ENCODE data around the gene SLC13A3.

Gene SLC13A3

DNA sequence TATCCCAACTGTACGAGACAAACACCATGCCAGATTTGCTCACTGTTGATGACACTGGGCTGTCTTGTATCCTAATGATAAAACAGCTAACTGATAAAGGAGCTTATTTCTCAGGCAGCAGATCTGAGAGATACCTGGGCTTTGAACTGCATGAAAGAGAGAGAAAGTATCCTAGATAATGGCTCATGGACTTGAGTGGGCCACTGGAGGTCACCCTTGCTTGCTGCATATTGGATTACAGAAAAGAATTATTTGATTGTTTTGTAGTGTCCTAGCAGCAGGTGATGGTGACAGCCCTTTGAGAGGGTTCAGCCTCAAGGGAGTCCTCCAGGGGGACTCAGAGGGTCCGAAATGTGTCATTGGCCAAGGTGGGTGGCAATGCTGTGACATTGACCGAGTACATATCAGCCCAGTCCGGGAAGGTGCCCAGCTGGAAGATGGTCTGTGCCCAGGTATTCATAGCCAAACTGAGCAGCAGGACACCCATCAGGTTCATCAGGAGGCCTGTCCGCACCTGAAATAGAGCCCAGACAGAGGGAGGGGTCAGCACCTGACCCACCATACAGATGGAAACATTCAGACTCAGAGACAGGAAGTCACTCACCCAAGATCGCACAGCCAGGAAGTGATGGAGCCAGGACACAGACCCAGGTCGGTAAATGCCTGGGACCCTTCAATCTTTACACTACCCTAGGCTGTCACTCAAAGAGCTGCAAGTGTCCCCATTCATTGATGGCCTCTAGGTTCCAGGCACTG is 91.4 kb downstream of the SLC13A3 start:
- Histone ChIP-seq H3K27ac (ENCODE audit: low read length) (no peak overlapping the region), H3K36me3 (ENCODE audit: control insufficient read depth in 1 of 2, insufficient read depth in 2 of 2, low read length in 2 of 2) (no peaks in the 10 kb centered on the region), H3K9me3 (ENCODE audit: control insufficient read depth in 1 of 2, low read length in 2 of 2) (no peaks in the 10 kb centered on the region), H3K27me3 (ENCODE audit: low read depth, low read length) (no peaks in the 10 kb centered on the region), H3K4me1 (ENCODE audit: control insufficient read depth in 1 of 2, insufficient read depth in 2 of 2, low read length in 2 of 2) (peaks cover 0 to 5% of the 10 kb centered on the region in 2 donors), H3K4me3 (ENCODE audit: low read depth in 1 of 2, low read length in 2 of 2) (no peak overlapping the region)

- Histone ChIP-seq H3K9me3 (ENCODE audit: control insufficient read depth in 1 of 2, low read length in 2 of 2) (no peaks in the 10 kb centered on the region), H3K36me3 (ENCODE audit: control insufficient read depth in 1 of 2, insufficient read depth in 2 of 2, low read length in 2 of 2) (no peaks in the 10 kb centered on the region), H3K4me1 (ENCODE audit: control insufficient read depth in 1 of 2, insufficient read depth in 2 of 2, low read length in 2 of 2) (peaks cover 0 to 5% of the 10 kb centered on the region in 2 donors), H3K4me3 (ENCODE audit: low read depth in 1 of 2, low read length in 2 of 2) (no peak overlapping the region), H3K27me3 (ENCODE audit: low read depth, low read length) (no peaks in the 10 kb centered on the region), H3K27ac (ENCODE audit: low read length) (no peak overlapping the region)
Observed at GRCh38 chr20:46559001-46559400, 92.3 kb downstream of the SLC13A3 start.

- Histone ChIP-seq H3K4me1 (ENCODE audit: control insufficient read depth in 1 of 2, insufficient read depth in 2 of 2, low read length in 2 of 2) (peaks cover 0 to 5% of the 10 kb centered on the region in 2 donors), H3K27me3 (ENCODE audit: low read depth, low read length) (no peaks in the 10 kb centered on the region), H3K9me3 (ENCODE audit: control insufficient read depth in 1 of 2, low read length in 2 of 2) (no peaks in the 10 kb centered on the region), H3K27ac (ENCODE audit: low read length) (no peak overlapping the region), H3K4me3 (ENCODE audit: low read depth in 1 of 2, low read length in 2 of 2) (no peak overlapping the region), H3K36me3 (ENCODE audit: control insufficient read depth in 1 of 2, insufficient read depth in 2 of 2, low read length in 2 of 2) (no peaks in the 10 kb centered on the region)
Observed at GRCh38 chr20:46558511-46558959, 92.7 kb downstream of the SLC13A3 start.

GRCh38 chr20:46557231-46557956 is 93.9 kb downstream of the SLC13A3 start:
- Histone ChIP-seq H3K4me3 (ENCODE audit: low read depth in 1 of 2, low read length in 2 of 2) (no peak overlapping the region), H3K36me3 (ENCODE audit: control insufficient read depth in 1 of 2, insufficient read depth in 2 of 2, low read length in 2 of 2) (no peaks in the 10 kb centered on the region), H3K27me3 (ENCODE audit: low read depth, low read length) (no peaks in the 10 kb centered on the region), H3K9me3 (ENCODE audit: control insufficient read depth in 1 of 2, low read length in 2 of 2) (no peaks in the 10 kb centered on the region), H3K27ac (ENCODE audit: low read length) (no peak overlapping the region), H3K4me1 (ENCODE audit: control insufficient read depth in 1 of 2, insufficient read depth in 2 of 2, low read length in 2 of 2) (peaks cover 0 to 5% of the 10 kb centered on the region in 2 donors)

GRCh38 chr20:46555370-46555956 is 95.8 kb downstream of the SLC13A3 start:
- H3K27me3 ChIP-seq (ENCODE audit: low read depth, low read length), result no peaks in the 10 kb centered on the region
- H3K27ac ChIP-seq (ENCODE audit: low read length), result no peak overlapping the region
- no peaks in the 10 kb centered on the region for H3K9me3 ChIP-seq (ENCODE audit: control insufficient read depth in 1 of 2, low read length in 2 of 2)
- no peaks in the 10 kb centered on the region for H3K36me3 ChIP-seq (ENCODE audit: control insufficient read depth in 1 of 2, insufficient read depth in 2 of 2, low read length in 2 of 2)
- H3K4me3 ChIP-seq (ENCODE audit: low read depth in 1 of 2, low read length in 2 of 2), result no peak overlapping the region
- no peaks in the 10 kb centered on the region for H3K4me1 ChIP-seq (ENCODE audit: control insufficient read depth in 1 of 2, insufficient read depth in 2 of 2, low read length in 2 of 2)

DNA sequence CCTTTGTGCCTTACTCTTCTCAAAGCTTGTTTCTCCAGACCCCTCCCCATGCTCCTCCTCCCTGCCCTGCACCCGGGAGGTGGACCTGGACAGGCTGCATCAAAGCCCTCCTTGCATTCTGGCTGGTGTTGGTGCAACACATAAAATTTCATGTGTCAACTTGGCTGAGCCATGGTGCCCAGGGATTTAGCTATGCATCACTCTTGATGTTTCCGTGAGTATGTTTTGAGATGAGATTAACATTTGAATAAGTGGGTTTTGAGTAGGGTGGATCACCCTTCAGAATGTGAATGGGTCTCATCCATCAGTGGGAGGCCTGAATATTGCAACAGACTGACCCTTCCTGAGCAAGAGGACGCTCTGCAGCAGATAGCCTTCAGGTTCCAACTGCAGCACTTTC is 96.4 kb downstream of the SLC13A3 start:
- Histone ChIP-seq H3K27ac (ENCODE audit: low read length) (no peak overlapping the region), H3K4me1 (ENCODE audit: control insufficient read depth in 1 of 2, insufficient read depth in 2 of 2, low read length in 2 of 2) (no peaks in the 10 kb centered on the region), H3K9me3 (ENCODE audit: control insufficient read depth in 1 of 2, low read length in 2 of 2) (no peaks in the 10 kb centered on the region)

GRCh38 chr20:46553926-46554325 is 97.3 kb downstream of the SLC13A3 start:
- Histone ChIP-seq H3K9me3 (ENCODE audit: control insufficient read depth in 1 of 2, low read length in 2 of 2) (no peaks in the 10 kb centered on the region), H3K27me3 (ENCODE audit: low read depth, low read length) (no peaks in the 10 kb centered on the region), H3K36me3 (ENCODE audit: control insufficient read depth in 1 of 2, insufficient read depth in 2 of 2, low read length in 2 of 2) (no peaks in the 10 kb centered on the region), H3K27ac (ENCODE audit: low read length) (no peak overlapping the region), H3K4me1 (ENCODE audit: control insufficient read depth in 1 of 2, insufficient read depth in 2 of 2, low read length in 2 of 2) (no peaks in the 10 kb centered on the region), H3K4me3 (ENCODE audit: low read depth in 1 of 2, low read length in 2 of 2) (no peak overlapping the region)

More for the DNA sequence above, 96.4 kb downstream of the SLC13A3 start:
- Histone ChIP-seq H3K4me3 (ENCODE audit: low read depth in 1 of 2, low read length in 2 of 2) (no peak overlapping the region), H3K27me3 (ENCODE audit: low read depth, low read length) (no peaks in the 10 kb centered on the region), H3K36me3 (ENCODE audit: control insufficient read depth in 1 of 2, insufficient read depth in 2 of 2, low read length in 2 of 2) (no peaks in the 10 kb centered on the region)

- no peaks in the 10 kb centered on the region for H3K27me3 ChIP-seq (ENCODE audit: low read depth, low read length)
- H3K4me1 ChIP-seq (ENCODE audit: control insufficient read depth in 1 of 2, insufficient read depth in 2 of 2, low read length in 2 of 2), result no peaks in the 10 kb centered on the region
- H3K4me3 ChIP-seq (ENCODE audit: low read depth in 1 of 2, low read length in 2 of 2), result no peak overlapping the region
- no peaks in the 10 kb centered on the region for H3K36me3 ChIP-seq (ENCODE audit: control insufficient read depth in 1 of 2, insufficient read depth in 2 of 2, low read length in 2 of 2)
- H3K9me3 ChIP-seq (ENCODE audit: control insufficient read depth in 1 of 2, low read length in 2 of 2), result no peaks in the 10 kb centered on the region
- H3K27ac ChIP-seq (ENCODE audit: low read length), result no peak overlapping the region
Observed at GRCh38 chr20:46552460-46553420, 98.5 kb downstream of the SLC13A3 start.

DNA sequence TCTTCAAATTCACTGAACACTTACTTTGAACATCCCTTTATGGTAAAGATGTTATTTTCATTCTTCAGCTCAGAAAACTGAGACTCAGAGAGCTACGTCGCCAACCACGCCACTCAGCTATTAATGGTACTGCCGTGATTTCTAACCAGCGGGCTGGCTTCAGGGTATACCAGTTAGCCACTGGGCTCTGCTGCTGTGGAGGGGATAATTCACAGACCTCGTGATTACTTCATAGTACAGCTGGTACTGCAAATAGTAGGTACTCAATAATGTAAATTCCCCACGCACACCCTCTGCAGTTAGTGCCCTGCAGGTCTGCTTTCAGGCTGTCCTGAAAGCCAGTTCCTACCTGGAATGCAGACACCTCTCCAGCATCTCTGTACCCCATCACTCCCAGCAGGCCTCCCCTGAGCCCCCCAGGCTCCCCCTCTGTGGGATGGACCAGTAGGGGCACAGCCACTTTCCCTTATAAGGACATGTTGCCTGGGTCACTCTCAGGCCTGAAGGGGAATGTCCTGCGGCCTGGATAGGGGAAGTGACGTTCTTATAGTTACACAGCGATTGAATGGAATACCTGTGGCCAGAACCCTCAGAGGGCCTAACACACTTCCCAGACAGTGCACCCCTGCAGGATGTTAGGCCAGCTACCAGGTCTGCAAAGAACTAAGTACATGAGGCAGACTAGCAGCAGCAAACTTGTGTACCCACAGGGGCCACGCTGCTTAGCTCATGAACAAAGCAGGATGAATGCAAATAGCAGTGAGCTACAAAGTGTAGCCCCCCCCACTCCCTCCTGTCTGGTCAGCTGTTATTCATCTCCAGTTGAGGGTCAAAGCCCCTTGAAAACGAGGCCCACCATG is 99.5 kb downstream of the SLC13A3 start:
- Histone ChIP-seq H3K27me3 (ENCODE audit: low read depth, low read length) (no peaks in the 10 kb centered on the region), H3K36me3 (ENCODE audit: control insufficient read depth in 1 of 2, insufficient read depth in 2 of 2, low read length in 2 of 2) (no peaks in the 10 kb centered on the region), H3K27ac (ENCODE audit: low read length) (no peak overlapping the region), H3K4me1 (ENCODE audit: control insufficient read depth in 1 of 2, insufficient read depth in 2 of 2, low read length in 2 of 2) (no peaks in the 10 kb centered on the region), H3K4me3 (ENCODE audit: low read depth in 1 of 2, low read length in 2 of 2) (no peak overlapping the region), H3K9me3 (ENCODE audit: control insufficient read depth in 1 of 2, low read length in 2 of 2) (no peaks in the 10 kb centered on the region)

GRCh38 chr20:46550461-46550860 is 100.8 kb downstream of the SLC13A3 start, which contains the start of gene OCSTAMP:
Gene OCSTAMP (minus strand): TSS chr20:46550654. CDS start chr20:46550560, 94 bp downstream.
- Histone ChIP-seq H3K9me3 (ENCODE audit: control insufficient read depth in 1 of 2, low read length in 2 of 2) (no peaks in the 10 kb centered on the region), H3K27ac (ENCODE audit: low read length) (no peak within 1 kb of the TSS), H3K4me1 (ENCODE audit: control insufficient read depth in 1 of 2, insufficient read depth in 2 of 2, low read length in 2 of 2) (no peaks in the 10 kb centered on the region), H3K36me3 (ENCODE audit: control insufficient read depth in 1 of 2, insufficient read depth in 2 of 2, low read length in 2 of 2) (no peaks in the 10 kb centered on the region), H3K27me3 (ENCODE audit: low read depth, low read length) (no peaks in the 10 kb centered on the region), H3K4me3 (ENCODE audit: low read depth in 1 of 2, low read length in 2 of 2) (no peak within 1 kb of the TSS)

Data from muscle layer of duodenum (tissue), 2 donors.